ENCODE measurements around the gene FNDC3B. TPM values are rescaled to one million over a fixed set of nuclear protein-coding genes. Genes with fewer than 3 reads are reported as not detected.

The FNDC3B gene
- total and polyA plus RNA-seq, 2 donors (not counting 3 experiments of a cell fraction or from before 2014, with no cell fraction given): 91.6 to 295 TPM

DNA sequence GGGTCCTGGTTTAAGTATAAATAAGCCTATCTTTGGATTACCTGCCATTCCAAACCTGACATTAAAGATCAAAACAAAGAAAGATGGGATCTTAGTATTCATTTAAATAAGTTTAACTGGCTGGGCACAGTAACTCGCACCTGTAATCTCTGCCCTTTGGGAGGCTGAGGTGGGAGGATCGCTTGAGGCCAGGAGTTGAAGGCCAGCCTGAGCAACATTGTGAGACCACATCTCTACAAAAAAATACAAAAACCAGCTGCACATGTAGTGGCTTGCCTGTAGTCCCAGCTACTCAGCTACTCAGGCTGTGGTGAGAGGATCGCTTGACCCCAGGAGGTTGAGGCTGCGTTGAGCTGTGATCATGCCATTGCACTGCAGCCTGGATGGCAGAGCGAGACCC is 176.9 kb downstream of the FNDC3B start:
- H4K20me1 ChIP-seq (replicated peaks; ENCODE audit: control insufficient read depth, extremely low read depth, insufficient read depth, low read length): peaks cover 8% of the 10 kb centered on the region
- peaks cover 22% of the 10 kb centered on the region for H3K4me1 ChIP-seq (ENCODE audit: control insufficient read depth, extremely low read depth, insufficient read depth, low read length)
- no peaks in the 10 kb centered on the region for H3K27me3 ChIP-seq (ENCODE audit: control insufficient read depth in 2 of 2, insufficient read depth in 2 of 2, low read length in 2 of 2)
- no peak overlapping the region for H3K27ac ChIP-seq (ENCODE audit: insufficient read depth, low read depth, low read length)
- dilution Hi-C loops (cut with MboI; ENCODE audit: extremely low pct_ligation_motif_present, low sequenced_read_pairs) (no loop called here), intact Hi-C loops (cut with micrococcal nuclease) (no loop called here)
- FAIRE-seq (no peak), DNase-seq (ENCODE audit: low read depth, low spot score) (no peak)
- peaks cover 0 to 2% of the 10 kb centered on the region in 2 experiments for H3K36me3 ChIP-seq (ENCODE audit: control insufficient read depth in 2 of 2, extremely low read depth in 1 of 2, insufficient read depth in 2 of 2, low read length in 2 of 2)
- no peak overlapping the region for H2AFZ ChIP-seq (ENCODE audit: low read depth, low read length)
- H3K79me2 ChIP-seq (ENCODE audit: control insufficient read depth, insufficient read depth, low read length): peaks cover 92% of the 10 kb centered on the region
- no peak overlapping the region for H3K4me2 ChIP-seq (ENCODE audit: insufficient read depth, low read length)
- no peaks in the 10 kb centered on the region for H3K9me3 ChIP-seq (replicated peaks; ENCODE audit: control insufficient read depth, insufficient read depth, low read length)
- H3K9ac ChIP-seq (replicated peaks; ENCODE audit: extremely low read depth, insufficient read depth, low read length): no peak overlapping the region
- CTCF ChIA-PET: no interaction called here
- H3K9me1 ChIP-seq (replicated peaks; ENCODE audit: control insufficient read depth, extremely low read depth, insufficient read depth, low read length): no peaks in the 10 kb centered on the region
- POLR2A ChIA-PET: no interaction called here
- no peak overlapping the region for H3K4me3 ChIP-seq (replicated peaks in 1 of 3; ENCODE audit: insufficient read depth in 1 of 3, low read depth in 1 of 3, low read length in 3 of 3)
- TF ChIP-seq GATA2 (IDR thresholded peaks at IDR 0.05; ENCODE audit: insufficient read depth, insufficient read length, low read depth, low read length) (no peak), JUN (IDR thresholded peaks at IDR 0.05; ENCODE audit: borderline replicate concordance, insufficient read depth, insufficient read length, low read depth) (no peak), EZH2 (IDR thresholded peaks at IDR 0.05; ENCODE audit: borderline replicate concordance, low read depth, low read length, severe bottlenecking) (no peak), CTCF (IDR thresholded peaks at IDR 0.05; ENCODE audit: extremely low read depth in 1 of 2, insufficient read depth in 1 of 2, low read depth in 1 of 2, low read length in 2 of 2) (no peak), FOS (IDR thresholded peaks at IDR 0.05; ENCODE audit: borderline replicate concordance, insufficient read depth, low read length) (no peak), POLR2AphosphoS5 (IDR thresholded peaks at IDR 0.05; ENCODE audit: insufficient read depth, low read depth, low read length) (no peak), MYC (IDR thresholded peaks at IDR 0.05; ENCODE audit: low read depth, low read length) (no peak), POLR2A (IDR thresholded peaks at IDR 0.05; ENCODE audit: low read depth, low read length) (no peak)
- TF ChIP-seq, protein P1, sequence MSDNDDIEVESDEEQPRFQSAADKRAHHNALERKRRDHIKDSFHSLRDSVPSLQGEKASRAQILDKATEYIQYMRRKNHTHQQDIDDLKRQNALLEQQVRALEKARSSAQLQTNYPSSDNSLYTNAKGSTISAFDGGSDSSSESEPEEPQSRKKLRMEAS (IDR thresholded peaks at IDR 0.05; ENCODE audit: insufficient read depth, insufficient read length): no peak
- no TSS peak for BruUV-seq (replicated peaks)
